ENCODE data around the gene WNK2.
A peak's percentile ranks its signal among the peaks of the same experiment; 100 is the strongest.
"Not testable (repeated sequence)": the region's sequence is repeated elsewhere in the genome, so short reads cannot be mapped to it uniquely, and the experiment has no call there.

Gene WNK2

GRCh38 chr9:93342428-93342827, 158.5 kb downstream of the WNK2 start:
- not testable (repeated sequence) for H3K4me3 Mint-ChIP-seq; ATAC-seq (replicated peaks); DNase-seq; H3K27ac Mint-ChIP-seq
- peaks cover 3 to 17% of the 10 kb centered on the region in 2 donors for H3K4me1 Mint-ChIP-seq
- peaks cover 5 to 11% of the 10 kb centered on the region in 2 donors for H3K36me3 Mint-ChIP-seq
- H3K9me3 Mint-ChIP-seq: peaks cover 15 to 18% of the 10 kb centered on the region in 2 donors
- H3K27me3 Mint-ChIP-seq: peaks cover 48% of the 10 kb centered on the region in 2 donors

GRCh38 chr9:93343663-93344062, 159.7 kb downstream of the WNK2 start:
- no peak for DNase-seq
- Mint-ChIP-seq H3K9me3 (peaks cover 5 to 9% of the 10 kb centered on the region in 2 donors), H3K27me3 (peaks cover 59 to 60% of the 10 kb centered on the region in 2 donors), H3K27ac (no peak overlapping the region), H3K4me3 (no peak overlapping the region), H3K36me3 (peaks cover 0 to 5% of the 10 kb centered on the region in 2 donors), H3K4me1 (peaks cover 3 to 17% of the 10 kb centered on the region in 2 donors)
- peak in 1 of 2 donors; percentile 54 for ATAC-seq (replicated peaks)

GRCh38 chr9:93345643-93346230, 161.8 kb downstream of the WNK2 start:
- Mint-ChIP-seq H3K4me1 (peaks cover 3 to 17% of the 10 kb centered on the region in 2 donors), H3K27me3 (peaks cover 50 to 54% of the 10 kb centered on the region in 2 donors), H3K9me3 (no peaks in the 10 kb centered on the region), H3K36me3 (peaks cover 0 to 2% of the 10 kb centered on the region in 2 donors), H3K27ac (no peak overlapping the region), H3K4me3 (peak overlapping the region; percentile 31 to 44)
- ATAC-seq (replicated peaks) (no peak), DNase-seq (no peak)

GRCh38 chr9:93346231-93347112, 162.5 kb downstream of the WNK2 start:
- H3K27ac Mint-ChIP-seq: no peak overlapping the region
- peak; percentile 38 to 42 for ATAC-seq (replicated peaks)
- peaks cover 0 to 2% of the 10 kb centered on the region in 2 donors for H3K36me3 Mint-ChIP-seq
- no peak for DNase-seq
- peaks cover 3 to 17% of the 10 kb centered on the region in 2 donors for H3K4me1 Mint-ChIP-seq
- no peaks in the 10 kb centered on the region for H3K9me3 Mint-ChIP-seq
- H3K4me3 Mint-ChIP-seq: peak overlapping the region; percentile 59 to 81
- H3K27me3 Mint-ChIP-seq: peaks cover 47 to 49% of the 10 kb centered on the region in 2 donors

- not testable (repeated sequence) for H3K27ac Mint-ChIP-seq; H3K4me3 Mint-ChIP-seq; H3K36me3 Mint-ChIP-seq; ATAC-seq (replicated peaks); DNase-seq; H3K9me3 Mint-ChIP-seq
- Mint-ChIP-seq H3K27me3 (peaks cover 39 to 40% of the 10 kb centered on the region in 2 donors), H3K4me1 (peaks cover 3 to 12% of the 10 kb centered on the region in 2 donors)
These were observed 163.5 kb downstream of the WNK2 start for GRCh38 chr9:93347371-93347975.

- not testable (repeated sequence) for H3K36me3 Mint-ChIP-seq; DNase-seq; H3K27me3 Mint-ChIP-seq; H3K4me3 Mint-ChIP-seq; H3K27ac Mint-ChIP-seq; H3K9me3 Mint-ChIP-seq; ATAC-seq (replicated peaks); H3K4me1 Mint-ChIP-seq
These were observed 169.7 kb downstream of the WNK2 start for GRCh38 chr9:93353413-93354310.

- Mint-ChIP-seq H3K4me3 (no peak overlapping the region), H3K27me3 (no peaks in the 10 kb centered on the region), H3K27ac (no peak overlapping the region), H3K36me3 (no peaks in the 10 kb centered on the region), H3K9me3 (no peaks in the 10 kb centered on the region), H3K4me1 (peaks cover 0 to 4% of the 10 kb centered on the region in 2 donors)
- DNase-seq: no peak
- ATAC-seq (replicated peaks): no peak
These were observed 170.5 kb downstream of the WNK2 start for GRCh38 chr9:93354451-93354850.

- Mint-ChIP-seq H3K36me3 (no peaks in the 10 kb centered on the region), H3K9me3 (peaks cover 0 to 2% of the 10 kb centered on the region in 2 donors), H3K4me3 (no peak overlapping the region), H3K27me3 (no peaks in the 10 kb centered on the region), H3K27ac (no peak overlapping the region), H3K4me1 (peaks cover 0 to 4% of the 10 kb centered on the region in 2 donors)
- ATAC-seq (replicated peaks): no peak
- DNase-seq: no peak
These were observed 171.9 kb downstream of the WNK2 start for GRCh38 chr9:93355827-93356226.

- Mint-ChIP-seq H3K27ac (no peak overlapping the region), H3K4me3 (peak overlapping the region in 1 of 2 donors; percentile 23), H3K27me3 (no peaks in the 10 kb centered on the region), H3K36me3 (no peaks in the 10 kb centered on the region), H3K4me1 (peaks cover 0 to 4% of the 10 kb centered on the region in 2 donors), H3K9me3 (peaks cover 0 to 4% of the 10 kb centered on the region in 2 donors)
- ATAC-seq (replicated peaks): peak; percentile 95 to 98
- DNase-seq: no peak
These were observed 173.7 kb downstream of the WNK2 start for GRCh38 chr9:93357649-93358048.

- H3K27ac Mint-ChIP-seq; H3K9me3 Mint-ChIP-seq; DNase-seq; H3K36me3 Mint-ChIP-seq; H3K4me3 Mint-ChIP-seq; H3K27me3 Mint-ChIP-seq; H3K4me1 Mint-ChIP-seq; ATAC-seq (replicated peaks): not testable (repeated sequence)
These were observed 176.0 kb downstream of the WNK2 start for GRCh38 chr9:93359907-93360306.

- no peak overlapping the region for H3K27ac Mint-ChIP-seq
These were observed 178.1 kb downstream of the WNK2 start for GRCh38 chr9:93361995-93362394.

GRCh38 chr9:93364734-93365426, 180.9 kb downstream of the WNK2 start:
- ATAC-seq (replicated peaks) (no peak), DNase-seq (no peak)
- Mint-ChIP-seq H3K9me3 (peaks cover 0 to 14% of the 10 kb centered on the region in 2 donors), H3K4me3 (no peak overlapping the region), H3K36me3 (no peaks in the 10 kb centered on the region), H3K27me3 (peaks cover 16 to 24% of the 10 kb centered on the region in 2 donors), H3K4me1 (peaks cover 6 to 10% of the 10 kb centered on the region in 2 donors), H3K27ac (no peak overlapping the region)

More at GRCh38 chr9:93361995-93362394, 178.1 kb downstream of the WNK2 start:
- Mint-ChIP-seq H3K9me3 (peaks cover 0 to 14% of the 10 kb centered on the region in 2 donors), H3K36me3 (no peaks in the 10 kb centered on the region), H3K4me3 (no peak overlapping the region), H3K4me1 (peaks cover 9 to 10% of the 10 kb centered on the region in 2 donors), H3K27me3 (peaks cover 10 to 21% of the 10 kb centered on the region in 2 donors)
- ATAC-seq (replicated peaks) (no peak), DNase-seq (no peak)

GRCh38 chr9:93365427-93366118, 181.6 kb downstream of the WNK2 start:
- Mint-ChIP-seq H3K36me3 (no peaks in the 10 kb centered on the region), H3K9me3 (peaks cover 0 to 12% of the 10 kb centered on the region in 2 donors), H3K4me3 (no peak overlapping the region), H3K4me1 (peaks cover 6 to 10% of the 10 kb centered on the region in 2 donors), H3K27ac (no peak overlapping the region), H3K27me3 (peaks cover 17 to 30% of the 10 kb centered on the region in 2 donors)
- DNase-seq: no peak
- ATAC-seq (replicated peaks): no peak

Measured in stimulated activated naive B cell treated with anti-CD40 and anti-IgM and Interleukin-4, amounts not matched to agents 10 μg/mL and 1 μg/mL and 100 μg/mL, for 72 hours (primary cell).